HPDE6-E6E7 (cell line): ENCODE results near the gene GPR37L1.
A peak's percentile ranks its signal among the peaks of the same experiment; 100 is the strongest.

ENCODE experiments used
- DNase-seq: peaks from one replicate; pipeline ENCODE4 v3.0.0; 2011; ENCODE audit warnings: missing footprints; ENCODE audit errors: extremely low spot score

Gene GPR37L1, protein sequence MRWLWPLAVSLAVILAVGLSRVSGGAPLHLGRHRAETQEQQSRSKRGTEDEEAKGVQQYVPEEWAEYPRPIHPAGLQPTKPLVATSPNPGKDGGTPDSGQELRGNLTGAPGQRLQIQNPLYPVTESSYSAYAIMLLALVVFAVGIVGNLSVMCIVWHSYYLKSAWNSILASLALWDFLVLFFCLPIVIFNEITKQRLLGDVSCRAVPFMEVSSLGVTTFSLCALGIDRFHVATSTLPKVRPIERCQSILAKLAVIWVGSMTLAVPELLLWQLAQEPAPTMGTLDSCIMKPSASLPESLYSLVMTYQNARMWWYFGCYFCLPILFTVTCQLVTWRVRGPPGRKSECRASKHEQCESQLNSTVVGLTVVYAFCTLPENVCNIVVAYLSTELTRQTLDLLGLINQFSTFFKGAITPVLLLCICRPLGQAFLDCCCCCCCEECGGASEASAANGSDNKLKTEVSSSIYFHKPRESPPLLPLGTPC

DNA sequence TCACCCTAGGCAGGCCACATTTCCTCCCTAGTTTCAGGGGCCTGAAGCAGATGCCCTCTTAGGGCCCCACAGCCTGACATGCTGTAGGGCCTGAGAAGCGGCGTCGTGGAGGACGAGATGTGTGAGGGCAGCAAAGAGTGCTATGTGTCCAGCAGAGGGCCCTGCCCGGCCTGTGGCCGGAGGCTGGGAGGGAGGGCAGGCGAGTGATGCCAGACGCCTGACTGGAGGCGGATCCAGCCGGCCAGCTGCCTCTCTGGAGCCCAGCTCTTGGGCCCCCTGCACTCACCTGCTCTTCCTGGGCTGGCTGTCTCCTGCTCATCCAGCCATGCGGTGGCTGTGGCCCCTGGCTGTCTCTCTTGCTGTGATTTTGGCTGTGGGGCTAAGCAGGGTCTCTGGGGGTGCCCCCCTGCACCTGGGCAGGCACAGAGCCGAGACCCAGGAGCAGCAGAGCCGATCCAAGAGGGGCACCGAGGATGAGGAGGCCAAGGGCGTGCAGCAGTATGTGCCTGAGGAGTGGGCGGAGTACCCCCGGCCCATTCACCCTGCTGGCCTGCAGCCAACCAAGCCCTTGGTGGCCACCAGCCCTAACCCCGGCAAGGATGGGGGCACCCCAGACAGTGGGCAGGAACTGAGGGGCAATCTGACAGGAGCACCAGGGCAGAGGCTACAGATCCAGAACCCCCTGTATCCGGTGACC, at the start of gene GPR37L1:
Gene GPR37L1 (plus strand): TSS at position 279 of the 697 bp plus-strand sequence. CDS start 47 bp downstream, at position 326.
- no peak for DNase-seq

DNA sequence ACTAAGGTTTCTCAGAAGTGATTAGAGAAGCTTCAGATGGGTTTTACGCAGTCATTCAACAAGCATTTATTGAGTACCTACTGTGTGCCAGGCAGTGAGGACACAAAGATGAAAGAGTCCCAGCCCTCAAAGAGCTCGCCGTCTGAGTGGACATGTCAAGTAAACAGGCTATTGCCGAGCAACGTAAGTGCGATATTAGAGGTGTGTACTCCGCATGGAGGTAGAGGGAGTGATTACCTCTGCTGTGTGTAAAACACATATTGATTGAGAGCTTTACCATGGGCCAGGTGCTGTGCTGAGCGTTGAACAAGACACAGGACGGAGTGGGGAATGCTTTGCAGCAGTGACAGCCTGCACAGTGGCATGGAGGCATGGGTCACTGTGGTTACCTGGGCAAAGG, 49.5 kb upstream of the GPR37L1 start:
- no peak for DNase-seq

DNA sequence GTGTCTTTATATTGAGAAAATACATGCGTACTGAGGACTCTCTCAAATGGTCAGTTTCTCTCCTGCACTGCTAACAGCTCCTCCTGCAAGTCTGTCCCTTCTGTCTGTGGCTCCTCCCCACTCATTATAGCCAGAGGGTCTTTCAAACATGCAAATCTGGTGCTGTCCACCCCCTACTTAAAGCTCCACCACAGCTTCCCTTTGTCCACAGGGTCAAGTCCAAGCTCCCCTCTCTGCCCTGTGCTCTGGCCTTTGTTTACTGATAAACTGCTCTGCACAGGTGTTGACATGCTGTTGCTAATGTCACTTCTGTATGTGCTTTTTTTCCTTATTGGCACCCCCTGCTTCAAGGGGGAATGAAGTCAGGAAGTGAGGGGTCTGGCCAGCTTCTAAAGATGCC, 47.7 kb upstream of the GPR37L1 start:
- DNase-seq: no peak

DNA sequence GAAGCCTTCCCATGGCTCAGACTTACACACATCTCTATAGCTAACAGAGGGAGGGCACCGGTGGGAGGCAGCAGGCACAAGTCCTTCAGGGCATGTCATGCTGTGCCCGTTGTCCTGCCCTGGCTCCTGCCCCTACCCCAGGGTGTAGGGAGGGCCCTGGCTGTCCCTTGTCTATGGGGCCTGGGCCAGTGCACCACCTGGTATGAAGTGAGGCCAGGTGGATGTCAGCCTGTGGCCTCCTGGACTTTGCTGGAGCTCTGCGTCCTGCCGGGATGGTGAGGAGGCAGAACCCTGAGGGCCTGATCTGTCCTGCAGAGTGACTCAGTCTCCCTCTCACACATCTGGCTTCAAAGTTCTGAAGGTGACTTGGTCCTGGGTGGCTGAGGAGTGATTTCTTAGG, 47.3 kb upstream of the GPR37L1 start:
- DNase-seq: no peak

DNA sequence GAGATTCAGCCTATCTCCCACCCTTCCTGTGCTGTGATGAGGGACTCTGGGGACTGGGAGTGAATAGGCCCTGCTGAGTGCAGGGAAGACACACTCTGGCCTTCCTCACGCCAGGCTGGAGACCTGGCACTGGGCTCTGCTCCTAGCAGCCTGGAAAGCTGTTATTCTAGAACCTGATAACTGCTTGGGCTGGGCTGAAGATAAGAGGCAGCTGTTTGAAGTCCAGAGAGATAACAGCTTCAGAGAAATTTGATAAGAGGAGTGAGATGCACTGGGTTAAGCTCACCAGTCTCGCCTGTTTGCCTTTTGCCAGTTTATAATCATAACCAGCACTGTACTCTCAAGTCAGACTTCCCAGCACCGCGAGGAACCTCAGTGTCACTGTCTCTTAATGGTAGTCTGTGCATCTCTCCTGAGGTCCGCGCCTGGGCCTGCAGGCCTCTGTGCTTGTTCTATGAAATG, 46.6 kb upstream of the GPR37L1 start:
- DNase-seq: no peak

DNA sequence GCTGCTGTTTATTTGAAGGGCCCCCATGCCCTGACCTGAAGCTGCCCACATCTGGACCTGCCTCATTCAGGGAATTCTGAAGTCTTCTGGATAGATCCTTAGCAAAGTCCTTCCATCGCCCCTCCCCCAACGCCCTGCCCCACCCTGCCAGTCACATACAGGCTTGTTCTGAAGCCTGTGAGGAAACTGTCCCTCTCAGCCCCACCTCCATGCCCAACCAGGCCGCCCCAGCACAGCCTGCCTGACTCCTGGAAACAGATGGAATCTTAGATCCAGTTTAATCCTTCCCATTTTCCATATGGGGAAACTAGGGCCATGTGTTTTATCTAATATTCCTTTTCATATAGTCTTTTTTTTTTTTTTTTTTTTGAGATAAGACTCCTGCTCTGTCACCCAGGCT, 44.5 kb upstream of the GPR37L1 start:
- no peak for DNase-seq

DNA sequence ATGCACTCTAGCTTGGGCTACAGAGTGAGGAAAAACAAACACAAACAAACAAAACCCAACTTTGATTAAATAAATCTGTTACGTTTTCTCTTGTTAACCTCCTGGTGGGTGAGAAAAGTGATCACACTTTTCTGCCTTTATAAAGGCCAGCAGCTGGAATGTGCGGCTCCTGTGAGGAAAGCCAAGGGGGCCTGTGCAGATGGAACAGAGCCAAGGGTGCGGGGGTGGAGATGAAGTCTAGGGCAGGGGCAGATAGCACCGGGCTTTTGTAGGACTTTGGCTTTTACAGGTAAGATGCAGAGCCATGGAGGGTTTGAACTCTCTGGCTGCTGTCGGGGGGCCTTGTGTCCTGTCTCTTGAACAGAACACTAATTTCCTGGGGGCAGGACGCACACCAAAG, 40.7 kb upstream of the GPR37L1 start:
- no peak for DNase-seq

DNA sequence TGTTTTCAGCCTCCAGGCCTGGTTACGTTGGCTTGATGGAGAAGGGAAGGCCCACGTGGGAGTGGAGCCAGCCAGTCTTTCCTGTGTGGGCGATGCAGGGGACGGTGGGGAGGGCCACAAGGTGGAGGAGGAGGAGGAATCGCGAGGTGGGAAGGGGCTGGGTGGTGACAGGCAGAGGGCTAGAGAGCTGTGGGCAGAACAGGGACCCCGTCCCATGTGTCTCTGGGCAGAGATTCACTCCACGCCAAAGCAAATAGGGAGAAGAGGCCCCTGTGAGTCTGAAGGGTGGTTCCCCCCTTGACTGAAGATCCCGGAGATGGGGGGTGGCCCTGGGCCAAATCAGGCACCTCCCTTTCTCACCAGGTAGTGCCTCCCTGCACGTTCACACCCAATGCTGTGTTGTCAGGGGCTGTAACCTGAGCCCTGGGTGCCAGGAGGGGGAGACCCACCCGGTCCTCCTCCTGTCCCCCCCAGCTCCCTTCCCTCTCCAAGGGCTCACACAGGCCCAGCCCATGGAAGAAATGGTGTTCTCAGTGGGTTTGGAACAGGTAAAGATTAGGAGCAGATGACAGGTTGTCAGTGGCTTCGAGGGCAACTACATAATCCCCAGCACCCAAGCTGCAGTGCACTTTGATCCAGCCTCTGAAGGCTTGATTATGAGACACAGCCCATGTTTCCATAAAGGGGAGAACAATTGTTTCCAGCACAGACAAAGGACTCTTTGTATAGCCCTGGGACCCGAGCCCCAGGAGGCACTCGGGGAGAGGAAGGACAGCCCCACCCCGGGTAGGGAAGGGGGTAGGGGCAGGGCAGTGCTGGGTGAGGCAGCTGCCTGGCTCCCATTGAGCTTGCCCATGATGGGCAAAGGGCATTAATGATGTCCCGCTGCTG, 37.7 kb upstream of the GPR37L1 start:
- DNase-seq: no peak

DNA sequence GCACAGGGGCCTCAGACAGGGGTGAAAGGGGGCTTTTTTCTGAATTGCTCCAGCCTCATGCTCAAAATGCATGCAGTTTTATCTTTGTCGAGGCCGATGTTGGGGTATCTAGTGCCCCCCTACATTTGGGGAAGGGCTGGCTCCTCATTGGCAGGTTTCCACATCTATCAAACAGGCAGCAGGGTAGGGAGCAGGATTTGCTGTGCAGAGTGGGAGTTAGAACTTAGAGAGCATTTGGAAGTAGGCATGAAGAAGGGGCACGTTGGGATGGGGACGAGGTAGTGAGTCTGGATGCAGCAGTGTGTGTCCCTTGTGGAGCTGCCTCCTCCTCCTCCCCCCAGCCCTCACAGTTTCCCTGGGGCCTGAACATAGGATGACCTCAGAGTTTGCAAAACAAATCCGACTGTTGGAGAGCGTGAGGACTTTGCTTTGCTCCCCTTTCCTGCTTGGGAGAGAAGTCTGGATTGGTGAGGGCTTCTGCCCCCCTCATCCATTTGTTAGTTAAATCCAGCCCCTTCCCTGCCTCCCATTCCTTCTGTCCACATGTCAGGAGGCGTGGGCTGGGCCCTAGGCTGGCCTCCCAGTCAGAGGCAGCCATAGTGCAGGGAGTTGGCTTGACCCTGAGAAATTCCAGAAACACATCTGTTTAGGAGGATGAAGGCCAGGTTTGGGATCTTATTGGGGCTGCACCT, 36.9 kb upstream of the GPR37L1 start:
- no peak for DNase-seq

DNA sequence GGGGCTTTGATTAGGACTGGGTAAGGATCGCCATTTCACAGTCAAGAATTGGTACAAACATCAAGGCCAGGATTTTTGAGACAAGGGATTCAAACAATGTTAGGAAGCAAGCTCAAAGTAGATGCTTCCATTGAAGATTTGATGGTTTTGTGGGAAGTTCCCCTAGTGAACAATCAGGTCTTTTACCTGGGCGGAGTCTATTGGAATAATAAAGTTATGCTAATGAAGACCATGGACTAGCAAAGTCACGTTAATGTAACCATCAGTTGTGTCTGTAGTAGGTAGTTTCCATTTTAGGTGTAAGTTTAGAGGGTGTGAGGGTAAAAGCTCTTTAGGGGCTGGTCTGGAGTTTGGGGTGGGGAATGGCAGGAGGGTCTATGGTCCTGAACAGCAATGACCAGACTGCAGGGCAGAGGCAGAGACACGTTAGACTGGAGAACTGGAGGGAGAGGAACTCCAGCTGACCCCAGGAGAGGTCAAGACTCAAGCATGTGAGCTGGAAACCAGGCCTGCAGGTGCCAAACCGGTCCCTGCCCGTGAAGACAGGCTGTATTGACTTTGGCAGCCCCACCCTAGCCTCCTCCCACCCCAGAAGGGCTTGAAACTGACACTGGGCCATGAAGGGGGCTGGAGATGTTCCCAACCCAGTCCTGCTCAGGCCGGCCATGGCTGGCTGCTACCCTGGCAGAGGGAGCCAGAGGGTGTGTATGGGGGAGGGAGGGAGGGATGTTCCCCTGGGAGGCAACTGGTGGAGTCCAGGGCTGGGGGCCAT, 36.0 kb upstream of the GPR37L1 start:
- DNase-seq: no peak

DNA sequence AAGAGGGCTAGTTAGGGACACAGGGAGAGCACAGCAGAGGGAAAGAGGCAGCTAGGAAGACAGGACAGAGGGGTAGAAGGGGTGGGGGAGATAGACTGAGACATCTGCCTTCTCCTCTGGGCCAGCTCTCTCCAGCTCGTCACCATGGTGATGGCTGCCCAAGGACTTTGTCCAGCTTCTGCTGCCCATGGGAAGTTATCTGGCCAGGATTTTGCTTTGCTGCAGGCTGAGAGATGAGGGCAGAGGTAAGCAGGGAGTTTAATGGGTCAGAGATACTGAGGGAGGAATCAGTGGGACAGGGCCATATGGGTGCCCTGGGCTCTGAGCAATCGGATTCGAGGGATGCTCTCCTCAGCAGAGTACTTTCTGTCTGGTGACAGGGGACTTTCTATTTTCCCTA, 34.5 kb upstream of the GPR37L1 start:
- DNase-seq: no peak

DNA sequence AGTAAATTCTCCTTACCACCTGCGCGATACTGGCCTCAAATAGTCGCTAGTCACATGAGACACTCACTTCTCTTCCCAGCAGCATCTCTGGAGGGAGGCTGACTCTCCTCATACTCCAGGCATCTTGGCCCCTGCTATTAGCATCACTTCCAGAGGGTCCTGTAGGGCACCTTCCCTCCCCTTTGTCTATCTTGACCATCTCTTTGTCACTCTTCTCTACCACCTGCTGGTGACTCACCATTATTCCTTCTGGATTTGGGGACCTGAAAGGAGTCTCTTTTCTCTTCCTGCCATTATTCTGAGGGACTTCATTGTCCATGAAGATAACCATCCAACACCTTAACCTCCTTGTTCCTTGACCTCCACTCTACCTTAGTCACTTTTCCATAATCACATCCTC, 31.7 kb upstream of the GPR37L1 start:
- no peak for DNase-seq

DNA sequence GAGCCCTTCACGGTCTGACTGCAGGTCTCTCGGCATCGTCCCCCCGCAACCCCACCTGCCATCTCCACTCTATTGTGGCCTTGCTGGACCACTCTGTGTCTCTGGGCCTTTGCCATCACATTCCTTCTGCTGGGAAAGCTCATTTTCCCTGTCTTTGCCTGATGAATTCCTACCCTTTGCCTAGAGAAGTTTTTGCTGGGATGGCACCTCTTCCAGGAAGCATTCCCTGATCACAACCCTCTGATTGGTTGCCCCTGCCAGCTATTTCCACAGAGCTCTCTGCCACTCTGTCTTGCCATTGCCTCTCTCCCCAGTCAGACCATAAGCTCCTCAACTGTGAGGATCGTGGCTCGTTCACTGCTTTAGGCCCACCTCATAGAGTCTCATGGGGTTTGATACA, 28.9 kb upstream of the GPR37L1 start:
- DNase-seq: no peak

DNA sequence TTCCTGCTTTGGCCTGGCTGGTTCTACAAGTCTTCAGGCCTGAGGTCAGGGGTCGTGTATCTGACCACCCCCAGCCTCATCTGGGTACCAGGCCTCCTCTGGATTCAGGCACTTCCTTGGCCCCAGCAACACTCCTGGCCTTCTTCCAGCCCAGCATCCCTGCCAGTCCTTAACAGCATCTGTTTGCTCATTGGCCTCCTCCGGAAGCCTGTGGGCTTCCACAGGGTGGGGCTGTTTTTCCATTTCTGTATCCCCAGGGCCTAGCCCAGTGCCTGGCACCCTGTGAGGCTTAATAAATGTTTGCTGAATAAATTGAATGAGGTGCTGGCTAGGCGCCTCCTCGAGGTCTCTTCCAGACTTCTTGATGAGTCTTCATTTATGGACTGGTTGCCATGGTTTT, 21.5 kb upstream of the GPR37L1 start:
- no peak for DNase-seq

DNA sequence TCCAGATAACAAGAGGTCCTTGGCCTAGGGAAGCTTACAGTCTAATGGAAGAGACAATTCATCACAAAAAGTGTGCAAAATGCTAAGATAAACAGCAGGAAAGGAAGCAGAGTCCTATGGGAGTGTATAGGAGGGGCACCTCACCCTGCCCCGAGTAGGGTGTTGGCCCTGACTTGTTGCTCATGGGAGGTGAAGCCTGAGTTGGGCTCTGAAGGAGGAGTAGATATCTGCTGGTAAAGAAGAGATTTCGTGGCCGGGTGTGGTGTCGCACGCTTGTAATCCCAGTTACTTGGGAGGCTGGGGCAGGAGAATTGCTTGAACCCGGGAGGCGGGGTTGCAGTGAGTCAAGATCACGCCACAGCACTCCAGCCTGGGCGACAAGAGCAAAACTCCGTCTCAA, 18.6 kb upstream of the GPR37L1 start:
- no peak for DNase-seq

DNA sequence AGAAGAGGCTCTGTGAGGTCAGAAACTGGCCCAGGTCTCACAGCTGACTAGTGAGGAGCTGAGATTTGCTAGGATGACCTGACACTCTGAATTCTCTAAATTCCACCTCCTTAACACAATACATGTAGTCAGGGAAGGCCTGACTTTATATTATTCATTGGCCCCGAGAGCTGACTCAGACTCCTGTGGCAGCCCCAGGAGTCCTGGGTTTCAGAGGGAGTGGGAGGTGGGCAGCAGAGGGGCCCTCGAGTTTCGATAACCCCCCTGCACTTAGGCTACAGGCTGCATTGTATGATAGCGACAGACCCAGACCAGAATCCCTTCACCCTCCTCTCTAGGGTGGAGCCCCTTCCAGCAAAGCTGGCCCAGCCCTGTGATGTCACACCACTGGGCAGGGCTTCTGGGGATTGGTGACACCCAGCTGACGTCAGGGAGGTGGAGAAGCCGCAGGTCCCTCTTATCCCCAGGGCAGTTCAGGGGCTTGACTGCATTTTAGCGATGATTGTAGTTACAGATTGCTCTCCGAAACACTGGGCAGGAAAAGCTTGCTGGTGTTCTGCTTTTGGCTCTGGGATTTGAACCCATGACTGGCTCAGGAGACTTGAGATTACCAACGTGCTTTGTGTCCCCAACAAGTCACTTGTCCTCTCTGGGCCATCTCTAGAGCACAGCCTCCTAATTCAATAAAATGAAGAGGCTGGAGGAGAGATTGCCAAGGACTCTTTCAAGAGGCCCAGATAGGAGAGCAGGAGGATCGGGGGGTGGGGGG, 17.0 kb upstream of the GPR37L1 start:
- peak; percentile 68 for DNase-seq

DNA sequence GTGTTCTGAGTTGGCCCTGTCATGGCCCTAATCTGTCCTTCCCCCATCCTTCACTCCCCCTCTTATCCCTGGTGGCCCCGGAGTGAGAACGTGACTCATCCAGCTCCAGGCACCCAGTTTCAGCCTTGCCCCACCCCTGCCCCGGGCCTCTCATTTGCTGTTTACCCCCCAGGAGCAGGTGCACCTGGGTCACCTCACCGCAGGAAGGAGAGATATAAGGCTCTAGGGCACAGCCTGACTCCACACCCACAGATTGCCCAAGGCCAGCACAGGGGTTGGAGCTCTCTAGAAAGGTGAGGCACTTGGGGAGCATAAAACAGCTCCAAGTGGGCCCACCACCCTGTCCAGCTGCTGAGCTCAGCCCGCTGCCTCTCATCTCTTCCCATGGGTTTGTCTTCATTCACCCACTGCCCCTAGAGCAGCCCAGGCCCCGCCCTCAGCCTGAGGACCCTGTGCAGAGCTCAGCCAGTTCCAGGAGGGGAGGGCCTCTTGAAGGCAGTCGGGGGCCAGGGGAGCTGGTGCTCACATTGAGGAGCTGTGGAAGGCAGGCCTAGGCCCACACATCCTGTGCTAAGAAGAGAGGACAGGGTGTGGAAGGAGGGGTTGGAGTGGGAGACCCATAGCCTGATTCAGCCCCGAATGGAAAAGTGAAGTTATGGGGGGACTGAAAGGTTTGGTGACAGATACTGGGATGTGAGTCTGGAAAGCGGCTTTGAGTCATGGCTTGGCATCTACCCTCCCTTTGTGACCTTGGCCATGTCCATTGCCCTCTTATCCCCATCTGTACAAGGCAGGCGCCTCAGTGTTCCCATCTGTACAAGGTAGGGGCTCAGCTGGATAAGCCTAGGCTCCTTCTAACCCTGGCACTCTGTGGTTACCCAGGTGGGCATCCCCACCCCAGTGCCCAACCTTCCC, 16.1 kb upstream of the GPR37L1 start:
- DNase-seq: no peak

DNA sequence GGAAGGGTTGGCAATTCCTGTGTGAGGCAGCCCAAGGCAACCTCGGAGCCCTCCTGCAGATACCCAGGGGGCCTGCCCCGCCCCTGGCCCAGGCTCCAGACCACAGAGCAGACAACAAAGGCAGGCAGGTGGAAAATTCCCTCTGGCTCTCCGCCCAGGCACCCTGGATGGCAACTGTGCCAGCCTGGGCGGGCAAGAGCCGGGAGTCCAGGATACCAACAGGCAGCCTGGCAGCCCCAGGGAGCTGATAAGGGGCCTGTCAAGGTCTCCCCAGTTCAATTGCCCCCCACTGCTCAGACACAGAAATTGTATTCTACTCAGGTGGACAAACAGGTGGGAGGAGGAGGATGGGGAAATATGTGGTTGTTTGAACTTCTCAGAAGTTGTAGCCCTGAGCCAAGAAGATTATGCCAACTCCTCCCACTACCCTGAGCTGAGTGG, 15.4 kb upstream of the GPR37L1 start:
- no peak for DNase-seq
